ENCODE data around the gene TMPRSS2. TPM values are rescaled to one million over a fixed set of nuclear protein-coding genes. Genes with fewer than 3 reads are reported as not detected.

TMPRSS2 gene
- total RNA-seq, 4 donors from 2014 or later, result not detected

DNA sequence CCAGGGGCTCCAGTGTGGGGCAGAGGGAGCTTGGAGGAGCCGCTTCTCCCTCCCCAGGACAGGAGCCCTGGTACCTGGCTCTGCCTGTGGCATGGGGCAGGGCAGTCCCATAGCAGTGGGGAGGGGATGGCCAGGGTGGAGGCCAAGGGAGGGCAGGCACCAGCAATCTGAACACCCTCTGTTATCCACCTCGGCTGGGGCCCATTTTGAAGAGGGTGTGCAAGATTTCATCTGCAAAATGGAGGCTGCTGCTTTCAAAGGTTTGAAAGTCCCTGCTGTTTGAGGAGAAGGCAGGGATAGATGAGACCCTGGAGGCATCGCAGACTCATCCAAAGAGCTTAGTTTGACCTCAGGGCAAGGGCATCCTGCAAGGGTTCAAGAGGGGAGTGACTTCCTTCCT, 15.2 kb upstream of the TMPRSS2 start:
- TF ChIP-seq CTCF (IDR thresholded peaks at IDR 0.05), result no peak
- DNase-seq (ENCODE audit: low spot score) (no peak), ATAC-seq (ENCODE audit: low FRiP score) (no peak)

GRCh38 chr21:41521489-41522027, 13.6 kb upstream of the TMPRSS2 start:
- DNase-seq (ENCODE audit: low spot score), result no peak
- TF ChIP-seq CTCF (IDR thresholded peaks at IDR 0.05), result no peak
- no peak for ATAC-seq (ENCODE audit: low FRiP score)

- DNase-seq (ENCODE audit: low spot score) (no peak), ATAC-seq (ENCODE audit: low FRiP score) (no peak)
- TF ChIP-seq CTCF (IDR thresholded peaks at IDR 0.05), result no peak
These were observed 12.8 kb upstream of the TMPRSS2 start for GRCh38 chr21:41520560-41521442.

- TF ChIP-seq CTCF (IDR thresholded peaks at IDR 0.05), result no peak
- DNase-seq (ENCODE audit: low spot score), result no peak
- ATAC-seq (ENCODE audit: low FRiP score), result no peak
These were observed 12.0 kb upstream of the TMPRSS2 start for GRCh38 chr21:41519806-41520559.

GRCh38 chr21:41518757-41519156, 10.8 kb upstream of the TMPRSS2 start:
- no peak for TF ChIP-seq CTCF (IDR thresholded peaks at IDR 0.05)
- ATAC-seq (ENCODE audit: low FRiP score) (no peak), DNase-seq (ENCODE audit: low spot score) (no peak)

GRCh38 chr21:41511858-41512257, 3.9 kb upstream of the TMPRSS2 start:
- no peak for TF ChIP-seq CTCF (IDR thresholded peaks at IDR 0.05)
- DNase-seq (ENCODE audit: low spot score) (no peak), ATAC-seq (ENCODE audit: low FRiP score) (no peak)
